Activated T-helper 2 cell treated with anti-CD3 and anti-CD28 coated beads, Interferon-gamma antibody, Interleukin-2, Interleukin-4, amounts not matched to agents 10 μg/mL and 5 μg/mL and 100 μg/mL, durations not matched to agents 14 hours and 24 hours and 36 hours (primary cell): ENCODE results near the gene HYAL3. TPM values are rescaled to one million over a fixed set of nuclear protein-coding genes. Genes with fewer than 3 reads are reported as not detected.
A peak's percentile ranks its signal among the peaks of the same experiment; 100 is the strongest.
"Not testable (repeated sequence)": the region's sequence is repeated elsewhere in the genome, so short reads cannot be mapped to it uniquely, and the experiment has no call there.

Source experiments
- DNase-seq: peaks from one replicate; pipeline ENCODE4 v3.0.0; 2021; ENCODE audit warnings: low spot score
- H3K27ac Mint-ChIP-seq: one replicate; pipeline ENCODE4 v1.8.0; 2021; ENCODE audit warnings: mixed read lengths
- H3K27me3 Mint-ChIP-seq: one replicate; pipeline ENCODE4 v1.8.0; 2021; ENCODE audit warnings: low read depth, mixed read lengths
- H3K36me3 Mint-ChIP-seq: one replicate; pipeline ENCODE4 v1.8.0; 2021; ENCODE audit warnings: low read depth, mixed read lengths
- H3K4me1 Mint-ChIP-seq: one replicate; pipeline ENCODE4 v1.8.0; 2021; ENCODE audit warnings: low read depth, mixed read lengths
- H3K4me3 Mint-ChIP-seq: one replicate; pipeline ENCODE4 v1.8.0; 2021; ENCODE audit warnings: low read depth, mild to moderate bottlenecking, moderate library complexity, mixed read lengths
- H3K9me3 Mint-ChIP-seq: one replicate; pipeline ENCODE4 v1.8.0; 2021; ENCODE audit warnings: mixed read lengths
- intact Hi-C: fragments of 100-400 bp; cut with micrococcal nuclease; formaldehyde crosslinking; loops from one replicate; pipeline ENCODE4 v1.15.1; 2023
- total RNA-seq: library from RNA; stranded (reverse); gene quantifications from 2 replicates; pipeline ENCODE4 v1.2.3, GENCODE V29; 2022

Gene HYAL3
- total RNA-seq, 1 donor from 2014 or later: 10.8 TPM

- H3K4me3 Mint-ChIP-seq: no peak overlapping the region
- no peak overlapping the region for H3K27ac Mint-ChIP-seq
- H3K9me3 Mint-ChIP-seq: no peaks in the 10 kb centered on the region
- peaks cover 11% of the 10 kb centered on the region for H3K4me1 Mint-ChIP-seq
- no peak for DNase-seq
- intact Hi-C loops: loop anchor here (1.0 to 2.0 kb wide), 6 partner anchors 13 to 152 kb away; no protein-coding TSS in a partner anchor
- no peaks in the 10 kb centered on the region for H3K36me3 Mint-ChIP-seq
- H3K27me3 Mint-ChIP-seq: peaks cover 38% of the 10 kb centered on the region
These were observed 25.5 kb downstream of the HYAL3 start for GRCh38 chr3:50273689-50274065.

GRCh38 chr3:50272911-50273688, 26.1 kb downstream of the HYAL3 start:
- H3K36me3 Mint-ChIP-seq: no peaks in the 10 kb centered on the region
- H3K4me3 Mint-ChIP-seq: peak overlapping the region; percentile 64
- H3K27me3 Mint-ChIP-seq: peaks cover 39% of the 10 kb centered on the region
- H3K27ac Mint-ChIP-seq: no peak overlapping the region
- H3K4me1 Mint-ChIP-seq: peaks cover 11% of the 10 kb centered on the region
- no peaks in the 10 kb centered on the region for H3K9me3 Mint-ChIP-seq
- intact Hi-C loops: loop anchor here (1.0 to 2.0 kb wide), 4 partner anchors 13 to 152 kb away; no protein-coding TSS in a partner anchor
- DNase-seq: peak; percentile 82

- not testable (repeated sequence) for H3K9me3 Mint-ChIP-seq, H3K4me3 Mint-ChIP-seq, H3K36me3 Mint-ChIP-seq, DNase-seq, H3K27ac Mint-ChIP-seq
- peaks cover 11% of the 10 kb centered on the region for H3K4me1 Mint-ChIP-seq
- H3K27me3 Mint-ChIP-seq: peaks cover 39% of the 10 kb centered on the region
- intact Hi-C loops: loop anchor here (2.0 kb wide), 1 partner anchor 26 kb away; no protein-coding TSS in a partner anchor
These were observed 26.7 kb downstream of the HYAL3 start for GRCh38 chr3:50272538-50272910.

- intact Hi-C loops: no loop called here
- Mint-ChIP-seq H3K36me3 (no peaks in the 10 kb centered on the region), H3K4me3 (no peak overlapping the region), H3K4me1 (peaks cover 11% of the 10 kb centered on the region), H3K27ac (no peak overlapping the region), H3K9me3 (no peaks in the 10 kb centered on the region), H3K27me3 (peaks cover 39% of the 10 kb centered on the region)
- no peak for DNase-seq
These were observed 27.8 kb downstream of the HYAL3 start for GRCh38 chr3:50271314-50271936.

GRCh38 chr3:50270422-50271224, 28.6 kb downstream of the HYAL3 start:
- no peak for DNase-seq
- no peak overlapping the region for H3K4me3 Mint-ChIP-seq
- peaks cover 8% of the 10 kb centered on the region for H3K4me1 Mint-ChIP-seq
- H3K27me3 Mint-ChIP-seq: peaks cover 37% of the 10 kb centered on the region
- no peak overlapping the region for H3K27ac Mint-ChIP-seq
- intact Hi-C loops: no loop called here
- H3K9me3 Mint-ChIP-seq: no peaks in the 10 kb centered on the region
- H3K36me3 Mint-ChIP-seq: no peaks in the 10 kb centered on the region

- H3K27ac Mint-ChIP-seq: no peak overlapping the region
- intact Hi-C loops: no loop called here
- peaks cover 31% of the 10 kb centered on the region for H3K27me3 Mint-ChIP-seq
- H3K9me3 Mint-ChIP-seq: no peaks in the 10 kb centered on the region
- H3K36me3 Mint-ChIP-seq: no peaks in the 10 kb centered on the region
- no peak overlapping the region for H3K4me3 Mint-ChIP-seq
- H3K4me1 Mint-ChIP-seq: peaks cover 8% of the 10 kb centered on the region
- DNase-seq: no peak
These were observed 29.2 kb downstream of the HYAL3 start for GRCh38 chr3:50269977-50270413.

GRCh38 chr3:50269460-50269859, 29.7 kb downstream of the HYAL3 start:
- Mint-ChIP-seq H3K4me3 (no peak overlapping the region), H3K27ac (no peak overlapping the region), H3K4me1 (peaks cover 6% of the 10 kb centered on the region), H3K36me3 (no peaks in the 10 kb centered on the region), H3K9me3 (no peaks in the 10 kb centered on the region), H3K27me3 (peaks cover 27% of the 10 kb centered on the region)
- intact Hi-C loops: no loop called here
- DNase-seq: no peak

- intact Hi-C loops: no loop called here
- no peak within 1 kb of the TSS for H3K4me3 Mint-ChIP-seq
- peaks cover 2% of the 10 kb centered on the region for H3K4me1 Mint-ChIP-seq
- H3K9me3 Mint-ChIP-seq: no peaks in the 10 kb centered on the region
- DNase-seq: no peak
- no peak within 1 kb of the TSS for H3K27ac Mint-ChIP-seq
- H3K27me3 Mint-ChIP-seq: peaks cover 22% of the 10 kb centered on the region
- H3K36me3 Mint-ChIP-seq: no peaks in the 10 kb centered on the region
These were observed 30.3 kb downstream of the HYAL3 start, which contains the start of gene SEMA3B for GRCh38 chr3:50268703-50269451. Gene SEMA3B (plus strand): TSS chr3:50269147. CDS start chr3:50269241, 94 bp downstream.

GRCh38 chr3:50268276-50268675, 30.9 kb downstream of the HYAL3 start:
- no peak for DNase-seq

GRCh38 chr3:50267280-50267913, 31.8 kb downstream of the HYAL3 start:
- H3K27ac Mint-ChIP-seq: no peak overlapping the region
- no peaks in the 10 kb centered on the region for H3K4me1 Mint-ChIP-seq
- intact Hi-C loops: no loop called here
- H3K36me3 Mint-ChIP-seq: no peaks in the 10 kb centered on the region
- no peaks in the 10 kb centered on the region for H3K9me3 Mint-ChIP-seq
- no peak overlapping the region for H3K4me3 Mint-ChIP-seq
- H3K27me3 Mint-ChIP-seq: peaks cover 18% of the 10 kb centered on the region
- no peak for DNase-seq

More at GRCh38 chr3:50268276-50268675, 30.9 kb downstream of the HYAL3 start:
- no peak overlapping the region for H3K4me3 Mint-ChIP-seq
- no peaks in the 10 kb centered on the region for H3K9me3 Mint-ChIP-seq
- intact Hi-C loops: no loop called here
- no peaks in the 10 kb centered on the region for H3K36me3 Mint-ChIP-seq
- H3K27ac Mint-ChIP-seq: no peak overlapping the region
- peaks cover 2% of the 10 kb centered on the region for H3K4me1 Mint-ChIP-seq
- peaks cover 21% of the 10 kb centered on the region for H3K27me3 Mint-ChIP-seq

- Mint-ChIP-seq H3K4me1 (no peaks in the 10 kb centered on the region), H3K36me3 (no peaks in the 10 kb centered on the region), H3K9me3 (no peaks in the 10 kb centered on the region), H3K27me3 (peaks cover 18% of the 10 kb centered on the region), H3K4me3 (no peak overlapping the region), H3K27ac (no peak overlapping the region)
- DNase-seq: no peak
- intact Hi-C loops: no loop called here
These were observed 32.4 kb downstream of the HYAL3 start for GRCh38 chr3:50266836-50267235.

- Mint-ChIP-seq H3K4me3 (no peak overlapping the region), H3K36me3 (no peaks in the 10 kb centered on the region)
These were observed 33.2 kb downstream of the HYAL3 start for GRCh38 chr3:50266017-50266416.

More at GRCh38 chr3:50266017-50266416, 33.2 kb downstream of the HYAL3 start:
- Mint-ChIP-seq H3K27ac (no peak overlapping the region), H3K27me3 (peaks cover 18% of the 10 kb centered on the region), H3K4me1 (no peaks in the 10 kb centered on the region), H3K9me3 (no peaks in the 10 kb centered on the region)
- DNase-seq: no peak
- intact Hi-C loops: no loop called here
